Tibial artery (tissue), 4 donors: ENCODE results near the gene PTPRD.

ENCODE experiments used
- DNase-seq, 2 donors: peaks; one replicate each; pipeline ENCODE4 v3.0.0-alpha.2; 2019
- H3K27ac ChIP-seq, 2 donors: fragments of 200-600 bp; sonication (generic) in 1 of 2; 1 replicate in 1 of 2; 2 replicates in 1 of 2; pipeline ENCODE4 v1.5.1; 2018 to 2019; ENCODE audit warnings: mild to moderate bottlenecking in 1 of 2
- H3K27me3 ChIP-seq, 2 donors: fragments of 200-600 bp; sonication (generic) in 1 of 2; one replicate each; pipeline versions ENCODE4 v1.5.1 to v1.6.0; 2016 to 2019
- H3K36me3 ChIP-seq, 3 donors: fragments of 200-600 bp; sonication (generic) in 2 of 3; one replicate each; pipeline ENCODE4 v1.5.1; 2016 to 2019; ENCODE audit warnings: mild to moderate bottlenecking in 2 of 3
- H3K4me1 ChIP-seq, 4 donors: fragments of 200-600 bp; sonication (generic) in 2 of 4; 1 replicate in 3 of 4; 2 replicates in 1 of 4; pipeline ENCODE4 v1.5.1; 2016 to 2019
- H3K4me3 ChIP-seq, 2 donors: fragments of 200-600 bp; sonication (generic) in 1 of 2; 1 replicate in 1 of 2; 2 replicates in 1 of 2; pipeline ENCODE4 v1.5.1; 2018 to 2019; ENCODE audit warnings: mild to moderate bottlenecking in 2 of 2
- H3K9me3 ChIP-seq, 3 donors: fragments of 200-600 bp; sonication (generic) in 1 of 3; one replicate each; pipeline ENCODE4 v1.5.1; 2016 to 2019
- intact Hi-C: fragments of 100-400 bp; cut with DNase I; formaldehyde crosslinking; loops from one replicate; pipeline ENCODE4 v1.15.0; 2023; ENCODE audit warnings: low total_unique reads
- TF ChIP-seq, protein P1 (sequence below), 2 experiments: fragments of 200-600 bp in 1 of 2; fragments of 450-650 bp in 1 of 2; IDR thresholded peaks; one replicate each; pipeline ENCODE4 v1.5.1; 2017 to 2019; ENCODE audit warnings: antibody characterized with exemption in 2 of 2, mild to moderate bottlenecking in 1 of 2, moderate library complexity in 1 of 2

The PTPRD gene

DNA sequence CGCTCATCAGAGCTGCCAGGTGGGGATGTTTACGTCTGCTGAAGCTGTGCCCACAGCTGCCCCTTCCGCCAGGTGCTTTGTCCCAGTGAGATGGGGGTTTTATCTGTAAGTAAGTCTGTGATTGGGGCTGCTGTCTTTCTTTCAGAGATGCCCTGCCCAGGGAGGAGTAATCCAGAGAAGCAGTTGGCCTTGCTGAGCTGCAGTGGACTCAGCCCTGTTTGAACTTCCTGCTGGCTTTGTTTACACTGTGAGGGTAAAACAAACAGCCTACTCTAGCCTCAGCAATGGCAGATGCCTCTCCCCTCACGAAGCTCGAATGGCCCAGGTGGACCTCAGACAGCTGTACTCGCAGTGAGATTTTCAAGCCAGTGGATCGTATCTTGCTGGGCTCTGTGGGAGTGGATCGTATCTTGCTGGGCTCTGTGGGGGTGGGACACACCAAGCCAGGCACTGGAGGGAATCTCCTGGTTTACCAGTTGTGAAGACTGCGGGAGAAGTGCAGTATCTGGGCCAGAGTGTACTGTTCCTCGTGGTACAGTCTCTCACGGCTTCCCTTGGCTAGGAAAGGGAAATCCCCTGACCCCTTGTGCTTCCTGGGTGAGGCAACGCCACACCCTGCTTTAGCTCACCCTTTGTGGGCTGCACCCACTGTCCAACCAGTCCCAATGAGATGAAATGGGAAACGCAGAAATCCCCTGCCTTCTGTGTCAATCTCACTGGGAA, 2283.1 kb downstream of the PTPRD start:
- Histone ChIP-seq H3K4me1 (no peaks in the 10 kb centered on the region), H3K36me3 (no peaks in the 10 kb centered on the region), H3K4me3 (no peak overlapping the region), H3K9me3 (no peaks in the 10 kb centered on the region), H3K27ac (no peak overlapping the region), H3K27me3 (no peaks in the 10 kb centered on the region)
- TF ChIP-seq, protein P1, sequence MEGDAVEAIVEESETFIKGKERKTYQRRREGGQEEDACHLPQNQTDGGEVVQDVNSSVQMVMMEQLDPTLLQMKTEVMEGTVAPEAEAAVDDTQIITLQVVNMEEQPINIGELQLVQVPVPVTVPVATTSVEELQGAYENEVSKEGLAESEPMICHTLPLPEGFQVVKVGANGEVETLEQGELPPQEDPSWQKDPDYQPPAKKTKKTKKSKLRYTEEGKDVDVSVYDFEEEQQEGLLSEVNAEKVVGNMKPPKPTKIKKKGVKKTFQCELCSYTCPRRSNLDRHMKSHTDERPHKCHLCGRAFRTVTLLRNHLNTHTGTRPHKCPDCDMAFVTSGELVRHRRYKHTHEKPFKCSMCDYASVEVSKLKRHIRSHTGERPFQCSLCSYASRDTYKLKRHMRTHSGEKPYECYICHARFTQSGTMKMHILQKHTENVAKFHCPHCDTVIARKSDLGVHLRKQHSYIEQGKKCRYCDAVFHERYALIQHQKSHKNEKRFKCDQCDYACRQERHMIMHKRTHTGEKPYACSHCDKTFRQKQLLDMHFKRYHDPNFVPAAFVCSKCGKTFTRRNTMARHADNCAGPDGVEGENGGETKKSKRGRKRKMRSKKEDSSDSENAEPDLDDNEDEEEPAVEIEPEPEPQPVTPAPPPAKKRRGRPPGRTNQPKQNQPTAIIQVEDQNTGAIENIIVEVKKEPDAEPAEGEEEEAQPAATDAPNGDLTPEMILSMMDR (IDR thresholded peaks at IDR 0.05) = no peak
- intact Hi-C loops = no loop called here
- no peak for DNase-seq

DNA sequence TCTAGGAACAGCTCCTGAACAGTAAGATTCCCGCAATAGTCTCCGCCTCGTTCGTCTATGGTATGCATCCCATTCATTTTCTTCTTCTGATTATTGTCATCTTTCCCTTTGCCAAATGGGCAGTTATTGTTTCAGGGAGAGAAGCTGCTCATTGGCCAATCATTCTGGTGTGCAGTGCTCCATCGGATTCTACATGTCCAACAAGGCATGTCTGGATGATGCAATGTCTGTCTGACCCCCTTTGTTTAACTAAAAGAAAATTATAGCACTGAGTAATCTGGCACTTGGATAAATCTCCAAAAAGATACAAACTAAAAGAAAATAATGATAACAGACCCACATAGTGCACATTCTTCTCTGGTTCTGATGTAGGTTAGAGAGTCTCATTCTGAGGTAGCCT, 2297.6 kb downstream of the PTPRD start:
- Histone ChIP-seq H3K9me3 (peaks cover 0 to 6% (median 0%) of the 10 kb centered on the region in 3 donors), H3K4me1 (no peaks in the 10 kb centered on the region), H3K27me3 (no peaks in the 10 kb centered on the region), H3K27ac (no peak overlapping the region), H3K4me3 (no peak overlapping the region), H3K36me3 (no peaks in the 10 kb centered on the region)
- no peak for DNase-seq
- TF ChIP-seq, protein P1 (IDR thresholded peaks at IDR 0.05) = no peak
- intact Hi-C loops = no loop called here

DNA sequence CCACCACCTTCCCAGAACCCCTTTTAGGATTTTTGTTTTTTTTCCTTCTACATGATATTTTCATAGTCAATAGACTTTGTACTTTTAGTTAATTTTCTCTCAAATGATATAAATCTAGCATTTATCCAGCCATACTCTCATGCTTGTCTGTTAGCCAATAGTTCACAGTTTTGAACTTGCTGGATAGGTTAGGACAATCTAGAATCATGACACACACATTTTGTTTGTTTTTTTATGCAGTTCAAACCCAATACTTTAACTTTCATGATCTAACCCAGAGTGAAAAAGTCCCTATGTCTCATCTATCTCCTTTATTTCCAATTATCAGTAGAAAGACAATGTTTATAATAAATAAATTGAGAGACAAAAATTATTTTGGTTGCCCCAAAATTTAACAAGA, 2303.5 kb downstream of the PTPRD start:
- TF ChIP-seq, protein P1 (IDR thresholded peaks at IDR 0.05) = no peak
- no peak for DNase-seq
- Histone ChIP-seq H3K4me3 (no peak overlapping the region), H3K9me3 (peaks cover 0 to 22% (median 0%) of the 10 kb centered on the region in 3 donors), H3K27me3 (no peaks in the 10 kb centered on the region), H3K4me1 (no peaks in the 10 kb centered on the region), H3K27ac (no peak overlapping the region), H3K36me3 (no peaks in the 10 kb centered on the region)
- intact Hi-C loops = no loop called here

DNA sequence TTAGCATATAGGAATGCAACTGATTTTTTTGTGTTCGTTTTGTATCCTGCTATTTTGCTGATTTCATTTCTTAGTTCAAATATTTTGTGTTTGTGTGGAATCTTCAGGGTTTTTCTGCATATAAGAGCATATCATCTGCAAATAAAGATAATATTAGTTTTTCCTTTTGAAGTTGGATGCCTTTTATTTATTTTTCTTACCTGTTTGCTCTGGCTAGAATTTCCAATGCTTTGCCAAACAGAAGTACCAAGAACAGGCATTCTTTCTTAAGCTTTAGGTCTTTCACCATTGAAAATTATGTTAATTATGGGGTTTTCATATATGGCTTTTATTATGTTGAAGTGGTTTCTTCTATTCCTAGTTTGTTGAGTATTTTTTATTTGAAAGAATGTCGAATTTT, 2308.1 kb downstream of the PTPRD start:
- intact Hi-C loops = no loop called here
- Histone ChIP-seq H3K27ac (no peak overlapping the region), H3K36me3 (no peaks in the 10 kb centered on the region), H3K27me3 (no peaks in the 10 kb centered on the region), H3K4me3 (no peak overlapping the region), H3K9me3 (peaks cover 0 to 23% (median 0%) of the 10 kb centered on the region in 3 donors), H3K4me1 (no peaks in the 10 kb centered on the region)
- TF ChIP-seq, protein P1 (IDR thresholded peaks at IDR 0.05) = no peak
- DNase-seq = no peak

DNA sequence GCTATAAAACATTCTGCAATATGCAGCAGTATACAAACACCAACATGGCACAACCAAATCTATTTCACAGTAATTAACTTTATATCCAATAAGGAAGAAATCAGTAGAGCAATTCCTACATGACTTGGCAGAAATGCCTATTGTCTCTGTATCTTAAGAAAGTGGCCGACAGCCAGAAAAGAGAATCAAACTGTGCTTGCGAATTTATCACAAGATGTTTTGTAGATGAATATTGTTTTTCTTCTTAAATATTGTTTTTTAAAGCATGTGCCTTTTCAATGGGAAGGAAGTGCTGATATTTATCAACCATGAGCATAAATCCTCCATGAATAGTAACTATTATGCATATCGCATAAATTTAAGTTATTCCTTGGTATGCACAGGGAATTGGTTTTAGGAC, 2311.5 kb downstream of the PTPRD start:
- TF ChIP-seq, protein P1 (IDR thresholded peaks at IDR 0.05) = no peak
- Histone ChIP-seq H3K9me3 (peaks cover 0 to 14% (median 0%) of the 10 kb centered on the region in 3 donors), H3K4me3 (no peak overlapping the region), H3K36me3 (no peaks in the 10 kb centered on the region), H3K27me3 (no peaks in the 10 kb centered on the region), H3K4me1 (no peaks in the 10 kb centered on the region), H3K27ac (no peak overlapping the region)
- intact Hi-C loops = no loop called here
- no peak for DNase-seq
